Measurements from ENCODE around the gene SLC25A22. TPM values are rescaled to one million over a fixed set of nuclear protein-coding genes. Genes with fewer than 3 reads are reported as not detected.
A peak's percentile ranks its signal among the peaks of the same experiment; 100 is the strongest.

The SLC25A22 gene
- total RNA-seq, 1 experiment from 2014 or later, result 32.7 TPM

DNA sequence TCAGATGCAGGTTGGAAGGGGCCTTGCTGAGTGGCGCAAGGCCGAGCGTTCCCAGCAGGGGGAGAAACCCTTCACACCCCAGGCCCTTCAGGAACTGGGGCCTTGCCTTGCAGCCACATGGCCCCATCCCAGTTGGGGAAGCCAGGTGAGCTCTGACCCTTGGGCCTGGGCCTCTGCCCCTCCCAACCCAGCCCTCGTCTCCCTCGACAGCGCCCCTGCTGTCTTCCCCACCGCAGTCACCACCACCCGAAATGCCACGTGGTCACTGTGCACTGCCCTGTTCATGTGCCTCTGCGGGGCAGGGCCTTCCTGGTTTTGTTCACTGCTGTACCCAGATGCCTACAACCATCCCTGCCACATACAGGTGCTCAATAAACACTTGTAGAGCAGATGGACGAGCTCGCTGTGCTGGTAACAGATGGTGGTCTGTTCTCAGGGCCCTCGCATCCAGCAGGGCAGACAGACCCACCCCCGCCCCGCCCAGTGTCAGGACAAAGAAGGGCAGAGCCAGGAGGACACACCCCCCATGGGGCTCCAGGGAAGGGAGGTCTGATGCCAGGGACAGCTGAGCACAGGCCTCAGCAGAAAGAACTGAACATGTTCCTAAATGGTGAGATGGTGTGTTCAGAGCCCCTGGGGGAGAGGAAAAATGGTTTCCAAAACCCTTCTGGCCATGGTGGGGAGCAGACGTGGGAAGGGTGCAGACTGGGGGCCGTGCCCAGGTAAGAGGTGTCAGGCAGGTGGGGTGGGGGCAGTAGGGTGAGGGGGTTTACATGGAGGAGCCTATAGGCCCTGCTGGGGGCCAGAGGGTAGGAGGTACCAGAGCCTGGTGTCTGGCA, 40.6 kb upstream of the SLC25A22 start:
- Histone ChIP-seq H3K36me3 (ENCODE audit: low read depth, low read length) (peaks cover 53% of the 10 kb centered on the region), H3K4me1 (ENCODE audit: insufficient read depth, low read length) (peaks cover 29% of the 10 kb centered on the region), H3K4me3 (ENCODE audit: low read length) (no peak overlapping the region), H3K27me3 (ENCODE audit: low read length) (no peaks in the 10 kb centered on the region), H4K20me1 (ENCODE audit: low read length) (peaks cover 41% of the 10 kb centered on the region), H3F3A (ENCODE audit: low read length, unreplicated experiment) (peaks cover 11% of the 10 kb centered on the region), H3K9me2 (replicated peaks; ENCODE audit: low read length) (no peaks in the 10 kb centered on the region), H3K79me2 (ENCODE audit: low read length) (peaks cover 78% of the 10 kb centered on the region), H3K9ac (ENCODE audit: low read length) (no peak overlapping the region), H2AFZ (ENCODE audit: low read length) (no peak overlapping the region), H3K4me2 (ENCODE audit: low read length) (no peak overlapping the region), H3K9me3 (ENCODE audit: low read length) (no peaks in the 10 kb centered on the region), H3K27ac (ENCODE audit: low read length) (0 out of 2 replicates have a peak overlapping the region, but pooled peaks have one; percentile 0)
- no TSS peak for BruUV-seq (replicated peaks)
- intact Hi-C loops (cut with micrococcal nuclease), result no loop called here
- ChIA-PET POLR2A (ENCODE audit: unreplicated experiment) (interaction anchor here (0.6 kb wide), 2 partner anchors 20 to 222 kb away, joined by 3 to 5 read pairs; partner anchors contain the start of gene PNPLA2), CTCF (no interaction called here)
- ATAC-seq (peak; percentile 1; the same call in 1 of the 2 replicates), DNase-seq (no peak)
- TF ChIP-seq EZH2phosphoT487 (IDR thresholded peaks at IDR 0.05; ENCODE audit: borderline replicate concordance, low read length) (no peak), CTCF (conservative IDR thresholded peaks at IDR 0.05; ENCODE audit: low read depth, low read length) (0 out of 2 replicates have a peak, but pooled peaks have one; percentile 24), EZH2 (IDR thresholded peaks at IDR 0.05; ENCODE audit: low read length, unreplicated experiment) (no peak)

DNA sequence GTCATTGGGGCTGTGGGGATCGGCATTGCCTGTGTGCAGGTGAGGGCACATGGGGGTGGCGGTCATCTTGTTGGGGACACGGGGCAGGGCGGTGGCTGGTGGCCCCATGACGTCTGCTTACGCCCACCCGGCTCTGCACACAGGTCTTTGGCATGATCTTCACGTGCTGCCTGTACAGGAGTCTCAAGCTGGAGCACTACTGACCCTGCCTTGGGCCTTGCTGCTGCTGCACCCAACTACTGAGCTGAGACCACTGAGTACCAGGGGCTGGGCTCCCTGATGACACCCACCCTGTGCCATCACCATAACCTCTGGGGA, 39.9 kb upstream of the SLC25A22 start:
- ChIA-PET CTCF (no interaction called here), POLR2A (ENCODE audit: unreplicated experiment) (interaction anchor here (0.6 to 0.7 kb wide), 2 partner anchors 19 to 271 kb away, joined by 4 to 5 read pairs; partner anchors contain the start of gene PNPLA2)
- DNase-seq (no peak), ATAC-seq (no peak)
- Histone ChIP-seq H3K9me2 (replicated peaks; ENCODE audit: low read length) (no peaks in the 10 kb centered on the region), H3K27ac (ENCODE audit: low read length) (no peak overlapping the region), H3F3A (ENCODE audit: low read length, unreplicated experiment) (peaks cover 11% of the 10 kb centered on the region), H3K36me3 (ENCODE audit: low read depth, low read length) (peaks cover 53% of the 10 kb centered on the region), H3K27me3 (ENCODE audit: low read length) (no peaks in the 10 kb centered on the region), H3K4me1 (ENCODE audit: insufficient read depth, low read length) (peaks cover 25% of the 10 kb centered on the region), H3K4me3 (ENCODE audit: low read length) (no peak overlapping the region), H2AFZ (ENCODE audit: low read length) (no peak overlapping the region), H3K9ac (ENCODE audit: low read length) (no peak overlapping the region), H3K9me3 (ENCODE audit: low read length) (no peaks in the 10 kb centered on the region), H3K79me2 (ENCODE audit: low read length) (peaks cover 78% of the 10 kb centered on the region), H4K20me1 (ENCODE audit: low read length) (peaks cover 41% of the 10 kb centered on the region), H3K4me2 (ENCODE audit: low read length) (no peak overlapping the region)
- TF ChIP-seq EZH2phosphoT487 (IDR thresholded peaks at IDR 0.05; ENCODE audit: borderline replicate concordance, low read length) (no peak), EZH2 (IDR thresholded peaks at IDR 0.05; ENCODE audit: low read length, unreplicated experiment) (no peak), CTCF (conservative IDR thresholded peaks at IDR 0.05; ENCODE audit: low read depth, low read length) (no peak)
- intact Hi-C loops (cut with micrococcal nuclease), result no loop called here
- no TSS peak for BruUV-seq (replicated peaks)

Data from PC-3 (cell line).